HG03039 (cell line): ENCODE data around the gene B3GNT8.
"Not testable (repeated sequence)": the region's sequence is repeated elsewhere in the genome, so short reads cannot be mapped to it uniquely, and the experiment has no call there.

Experiments
- ATAC-seq: cut with Tn5 transposase; IDR thresholded peaks from one replicate; pipeline ENCODE4 v1.9.1; 2021; ENCODE audit warnings: mild to moderate bottlenecking, moderate library complexity; ENCODE audit not compliant: unreplicated experiment

B3GNT8 gene

GRCh38 chr19:41397086-41398049 is 29.8 kb downstream of the B3GNT8 start, which contains the start of the genes BCKDHA and EXOSC5:
Gene BCKDHA, plus strand, starts transcription at chr19:41397818. Its CDS starts 10 bp downstream, at chr19:41397828.
Gene EXOSC5, minus strand, starts transcription at chr19:41397359. Its CDS starts 31 bp downstream, at chr19:41397328.
- ATAC-seq = peak; percentile 91

GRCh38 chr19:41395355-41395754 is 31.8 kb downstream of the B3GNT8 start:
- no peak for ATAC-seq

- no peak for ATAC-seq
Observed at GRCh38 chr19:41392775-41393174, 34.4 kb downstream of the B3GNT8 start.

GRCh38 chr19:41391618-41392017 is 35.6 kb downstream of the B3GNT8 start:
- ATAC-seq = no peak

GRCh38 chr19:41386442-41386841 is 40.7 kb downstream of the B3GNT8 start:
- ATAC-seq = no peak

- ATAC-seq = no peak
Observed at GRCh38 chr19:41384351-41384750, 42.8 kb downstream of the B3GNT8 start.

GRCh38 chr19:41381536-41381935 is 45.6 kb downstream of the B3GNT8 start:
- not testable (repeated sequence) for ATAC-seq

GRCh38 chr19:41377977-41378709 is 49.0 kb downstream of the B3GNT8 start:
- ATAC-seq = no peak

GRCh38 chr19:41376998-41377365 is 50.2 kb downstream of the B3GNT8 start:
- no peak for ATAC-seq

- ATAC-seq = no peak
Observed at GRCh38 chr19:41376241-41376997, 50.8 kb downstream of the B3GNT8 start, which contains the start of gene TMEM91. Gene TMEM91, plus strand, starts transcription at chr19:41376533. Its CDS starts 1,777 bp downstream, at chr19:41378310.
